ENCODE results near the gene TRAPPC14. TPM values are rescaled to one million over a fixed set of nuclear protein-coding genes. Genes with fewer than 3 reads are reported as not detected.
A peak's percentile ranks its signal among the peaks of the same experiment; 100 is the strongest.
"Not testable (repeated sequence)": the region's sequence is repeated elsewhere in the genome, so short reads cannot be mapped to it uniquely, and the experiment has no call there.

Gene TRAPPC14
- polyA plus RNA-seq (ENCODE audit: insufficient read length in 4 of 4), result 10 to 100 TPM; 20.2 to 24.5 (median 21.3) TPM

- DNase-seq (ENCODE audit: low read depth in 4 of 4, low spot score in 3 of 4), result peak; percentile 80 to 89 (median 86)
These were observed at the start of gene TRAPPC14 for GRCh38 chr7:100158229-100159098. Gene TRAPPC14 (minus strand): TSS chr7:100158723. CDS start chr7:100158499, 224 bp downstream.

GRCh38 chr7:100204454-100204853 lies 45.9 kb upstream of the TRAPPC14 start:
- DNase-seq (ENCODE audit: low read depth in 4 of 4, low spot score in 3 of 4), result no peak

- no peak for DNase-seq (ENCODE audit: low read depth in 4 of 4, low spot score in 3 of 4)
These were observed 42.2 kb upstream of the TRAPPC14 start for GRCh38 chr7:100200693-100201092.

GRCh38 chr7:100198266-100198665 lies 39.7 kb upstream of the TRAPPC14 start:
- no peak for DNase-seq (ENCODE audit: low read depth in 4 of 4, low spot score in 3 of 4)

GRCh38 chr7:100195901-100196322 lies 37.4 kb upstream of the TRAPPC14 start:
- not testable (repeated sequence) for DNase-seq (ENCODE audit: low read depth in 4 of 4, low spot score in 3 of 4)

GRCh38 chr7:100195222-100195621 lies 36.7 kb upstream of the TRAPPC14 start:
- DNase-seq (ENCODE audit: low read depth in 4 of 4, low spot score in 3 of 4), result no peak

GRCh38 chr7:100192969-100193368 lies 34.4 kb upstream of the TRAPPC14 start:
- DNase-seq (ENCODE audit: low read depth in 4 of 4, low spot score in 3 of 4), result no peak

GRCh38 chr7:100192281-100192862 lies 33.8 kb upstream of the TRAPPC14 start:
- not testable (repeated sequence) for DNase-seq (ENCODE audit: low read depth in 4 of 4, low spot score in 3 of 4)

GRCh38 chr7:100191775-100192174 lies 33.3 kb upstream of the TRAPPC14 start:
- DNase-seq (ENCODE audit: low read depth in 4 of 4, low spot score in 3 of 4), result no peak

GRCh38 chr7:100190048-100190711 lies 31.7 kb upstream of the TRAPPC14 start:
- no peak for DNase-seq (ENCODE audit: low read depth in 4 of 4, low spot score in 3 of 4)

GRCh38 chr7:100189061-100189460 lies 30.5 kb upstream of the TRAPPC14 start:
- DNase-seq (ENCODE audit: low read depth in 4 of 4, low spot score in 3 of 4), result no peak

GRCh38 chr7:100185726-100186125 lies 27.2 kb upstream of the TRAPPC14 start:
- DNase-seq (ENCODE audit: low read depth in 4 of 4, low spot score in 3 of 4), result no peak

- not testable (repeated sequence) for DNase-seq (ENCODE audit: low read depth in 4 of 4, low spot score in 3 of 4)
These were observed 24.6 kb upstream of the TRAPPC14 start for GRCh38 chr7:100183090-100183489.

GRCh38 chr7:100182616-100183015 lies 24.1 kb upstream of the TRAPPC14 start:
- DNase-seq (ENCODE audit: low read depth in 4 of 4, low spot score in 3 of 4), result not testable (repeated sequence)

GRCh38 chr7:100180084-100180483 lies 21.6 kb upstream of the TRAPPC14 start:
- DNase-seq (ENCODE audit: low read depth in 4 of 4, low spot score in 3 of 4), result not testable (repeated sequence)

GRCh38 chr7:100177045-100178001 lies 18.8 kb upstream of the TRAPPC14 start, which contains the start of the genes GPC2 and STAG3:
Gene GPC2 (minus strand): TSS chr7:100177381. CDS start chr7:100177199, 182 bp downstream.
Gene STAG3 (plus strand): TSS chr7:100177918. CDS start chr7:100180557, 2,639 bp downstream.
- DNase-seq (ENCODE audit: low read depth in 4 of 4, low spot score in 3 of 4), result peak; percentile 90 to 93 (median 90)

- no peak for DNase-seq (ENCODE audit: low read depth in 4 of 4, low spot score in 3 of 4)
These were observed 17.8 kb upstream of the TRAPPC14 start for GRCh38 chr7:100176096-100177044.

GRCh38 chr7:100175296-100175935 lies 16.9 kb upstream of the TRAPPC14 start:
- no peak for DNase-seq (ENCODE audit: low read depth in 4 of 4, low spot score in 3 of 4)

Measured in right renal pelvis (tissue), 4 donors.